Adrenal gland (tissue), 5 donors: Measurements from ENCODE around the gene IMMT.

ENCODE experiments used
- CTCF ChIP-seq, 6 experiments: fragments of 450-650 bp in 4 of 6; fragments of 200-600 bp in 2 of 6; sonication (generic) in 1 of 6; IDR thresholded peaks; 1 replicate in 5 of 6; 2 replicates in 1 of 6; pipeline versions ENCODE4 v1.5.1 to v1.8.0; 2016 to 2021; ENCODE audit warnings: antibody characterized with exemption in 6 of 6, mild to moderate bottlenecking in 2 of 6, moderate library complexity in 1 of 6
- POLR2A ChIP-seq, 2 donors: fragments of 450-650 bp; IDR thresholded peaks; one replicate each; pipeline ENCODE4 v1.6.1; 2017; ENCODE audit warnings: antibody characterized with exemption in 2 of 2, mild to moderate bottlenecking in 2 of 2, moderate library complexity in 1 of 2
- donor health status: DM: no; HTN: no; CAD: no.

- no peak for TF ChIP-seq POLR2A (IDR thresholded peaks at IDR 0.05)
- TF ChIP-seq CTCF (IDR thresholded peaks at IDR 0.05): no peak
Observed at GRCh38 chr2:86204458-86204857, 9.2 kb upstream of the IMMT start.
